Stimulated activated CD4-positive, alpha-beta T cell treated with anti-CD3 and anti-CD28 coated beads, Interleukin-12 subunit alpha, Interleukin-12 subunit beta, amount 100 ng/mL, for 4 hours (primary cell): ENCODE results near the gene CARD14.

ENCODE experiments used
- DNase-seq: peaks from one replicate; pipeline ENCODE4 v3.0.0-alpha.2; 2020

Gene CARD14

GRCh38 chr17:80169784-80170500 is at the start of gene CARD14:
Gene CARD14 (plus strand): TSS chr17:80170030. CDS start chr17:80181439, 11,409 bp downstream.
- no peak for DNase-seq

- DNase-seq: no peak
Observed at GRCh38 chr17:80122026-80122575, 47.7 kb upstream of the CARD14 start.

- DNase-seq: no peak
Observed at GRCh38 chr17:80122926-80123505, 46.8 kb upstream of the CARD14 start.

GRCh38 chr17:80123791-80124190 is 46.0 kb upstream of the CARD14 start:
- DNase-seq: no peak

- no peak for DNase-seq
Observed at GRCh38 chr17:80124351-80124981, 45.4 kb upstream of the CARD14 start.

- no peak for DNase-seq
Observed at GRCh38 chr17:80125656-80126448, 44.0 kb upstream of the CARD14 start.

- DNase-seq: no peak
Observed at GRCh38 chr17:80126449-80126715, 43.4 kb upstream of the CARD14 start.

GRCh38 chr17:80129006-80129565 is 40.7 kb upstream of the CARD14 start:
- DNase-seq: no peak

GRCh38 chr17:80130992-80131391 is 38.8 kb upstream of the CARD14 start:
- no peak for DNase-seq

GRCh38 chr17:80132906-80133625 is 36.8 kb upstream of the CARD14 start:
- no peak for DNase-seq

GRCh38 chr17:80133626-80133970 is 36.2 kb upstream of the CARD14 start:
- DNase-seq: no peak

GRCh38 chr17:80137131-80137530 is 32.7 kb upstream of the CARD14 start:
- no peak for DNase-seq

GRCh38 chr17:80138856-80139426 is 30.9 kb upstream of the CARD14 start:
- no peak for DNase-seq

- no peak for DNase-seq
Observed at GRCh38 chr17:80141463-80142165, 28.2 kb upstream of the CARD14 start.

GRCh38 chr17:80142929-80143328 is 26.9 kb upstream of the CARD14 start:
- DNase-seq: no peak

GRCh38 chr17:80145076-80146075 is 24.5 kb upstream of the CARD14 start:
- DNase-seq: no peak

GRCh38 chr17:80146121-80147034 is 23.5 kb upstream of the CARD14 start:
- peak; percentile 10 for DNase-seq

- DNase-seq: peak; percentile 92
Observed at GRCh38 chr17:80147035-80147822, 22.6 kb upstream of the CARD14 start, which contains the start of gene EIF4A3. Gene EIF4A3 (minus strand): TSS chr17:80147128. CDS start chr17:80146961, 167 bp downstream.
